ENCODE data around the gene MYDGF. TPM values are rescaled to one million over a fixed set of nuclear protein-coding genes. Genes with fewer than 3 reads are reported as not detected.

MYDGF gene
- total RNA-seq: 94.2 TPM
- long read RNA-seq, transcript MYDGF-201 (6 exons, 1,018 nt): major isoform, 133 of 159 reads
- long read RNA-seq, partial matches to known transcripts: 22 of 159 reads
- long read RNA-seq, other reads (novel, unspliced or antisense): 4 of 159 reads

DNA sequence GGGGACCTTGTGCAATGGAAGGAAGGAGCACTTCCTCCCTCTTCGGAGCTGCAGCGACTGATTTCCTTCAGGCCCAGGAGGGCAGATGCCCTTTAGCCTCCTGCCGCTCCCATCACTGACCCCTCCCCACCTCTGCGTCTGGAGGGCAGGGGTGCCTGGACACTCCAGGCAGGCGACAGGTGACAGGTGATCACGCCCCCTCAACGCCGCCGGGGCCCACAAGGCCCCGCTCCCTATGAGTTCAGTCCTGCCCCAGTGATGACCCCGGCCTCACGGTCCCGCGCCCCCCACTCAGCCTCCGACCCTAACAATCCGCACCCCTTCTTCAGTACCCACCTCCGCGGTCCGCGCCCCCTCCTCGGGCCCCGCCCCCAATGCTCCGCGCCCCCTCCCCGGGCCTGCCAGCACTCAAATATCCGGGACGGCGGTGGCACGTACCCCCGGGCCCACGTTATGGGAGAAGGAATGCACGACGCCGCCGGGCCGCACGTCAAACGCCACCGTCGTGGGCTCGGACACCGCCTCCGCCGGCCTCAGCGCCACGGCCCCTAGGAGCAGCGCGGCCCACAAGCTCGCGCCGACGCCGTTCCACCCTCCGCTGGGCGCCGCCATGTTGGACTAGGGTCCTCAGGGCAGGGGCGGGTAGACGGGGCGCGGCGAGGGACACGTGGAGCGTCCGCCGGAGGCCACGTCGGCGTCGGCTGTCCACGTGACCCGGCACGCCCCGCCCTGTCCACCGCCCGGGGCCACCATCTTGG is at the start of gene MYDGF:
TSS of gene MYDGF (minus strand) at position 620 of the 758 bp plus-strand sequence. CDS start at position 612, 8 bp downstream.
- peak within 1 kb of the TSS; percentile 91 for H3K4me3 ChIP-seq
- peak within 1 kb of the TSS; percentile 78 for H3K27ac ChIP-seq
- TF ChIP-seq, protein P1, sequence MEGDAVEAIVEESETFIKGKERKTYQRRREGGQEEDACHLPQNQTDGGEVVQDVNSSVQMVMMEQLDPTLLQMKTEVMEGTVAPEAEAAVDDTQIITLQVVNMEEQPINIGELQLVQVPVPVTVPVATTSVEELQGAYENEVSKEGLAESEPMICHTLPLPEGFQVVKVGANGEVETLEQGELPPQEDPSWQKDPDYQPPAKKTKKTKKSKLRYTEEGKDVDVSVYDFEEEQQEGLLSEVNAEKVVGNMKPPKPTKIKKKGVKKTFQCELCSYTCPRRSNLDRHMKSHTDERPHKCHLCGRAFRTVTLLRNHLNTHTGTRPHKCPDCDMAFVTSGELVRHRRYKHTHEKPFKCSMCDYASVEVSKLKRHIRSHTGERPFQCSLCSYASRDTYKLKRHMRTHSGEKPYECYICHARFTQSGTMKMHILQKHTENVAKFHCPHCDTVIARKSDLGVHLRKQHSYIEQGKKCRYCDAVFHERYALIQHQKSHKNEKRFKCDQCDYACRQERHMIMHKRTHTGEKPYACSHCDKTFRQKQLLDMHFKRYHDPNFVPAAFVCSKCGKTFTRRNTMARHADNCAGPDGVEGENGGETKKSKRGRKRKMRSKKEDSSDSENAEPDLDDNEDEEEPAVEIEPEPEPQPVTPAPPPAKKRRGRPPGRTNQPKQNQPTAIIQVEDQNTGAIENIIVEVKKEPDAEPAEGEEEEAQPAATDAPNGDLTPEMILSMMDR (IDR thresholded peaks at IDR 0.05): no peak
- no peaks in the 10 kb centered on the region for H3K27me3 ChIP-seq
- peaks cover 15% of the 10 kb centered on the region for H3K4me1 ChIP-seq
- ATAC-seq (peak; percentile 99), DNase-seq (peak; percentile 98)
- H3K36me3 ChIP-seq: peaks cover 43% of the 10 kb centered on the region
- H3K9me3 ChIP-seq: no peaks in the 10 kb centered on the region
- intact Hi-C loops (cut with DNase I): no loop called here

DNA sequence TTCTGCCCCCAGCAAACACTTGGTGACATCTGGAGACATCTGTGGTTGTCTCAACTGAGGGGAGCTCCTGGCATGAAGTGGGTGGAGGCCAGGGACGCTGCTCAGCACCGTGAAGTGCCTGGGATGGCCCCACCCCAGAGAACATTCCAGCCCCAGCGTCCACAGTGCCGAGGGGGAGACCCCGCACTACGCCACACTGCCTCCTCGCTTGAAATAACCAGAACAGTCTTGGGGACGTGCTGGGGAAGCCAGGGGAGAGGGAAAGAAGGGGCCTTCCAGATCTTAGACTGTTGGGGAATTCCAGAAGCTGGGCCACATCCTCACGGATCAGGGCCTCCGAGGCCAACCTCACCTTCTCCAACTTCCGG is 49.3 kb upstream of the MYDGF start:
- Histone ChIP-seq H3K4me3 (no peak overlapping the region), H3K36me3 (peaks cover 59% of the 10 kb centered on the region), H3K27me3 (no peaks in the 10 kb centered on the region), H3K4me1 (peaks cover 39% of the 10 kb centered on the region), H3K27ac (no peak overlapping the region), H3K9me3 (no peaks in the 10 kb centered on the region)
- TF ChIP-seq, protein P1 (IDR thresholded peaks at IDR 0.05): no peak
- intact Hi-C loops (cut with DNase I): no loop called here
- ATAC-seq (no peak), DNase-seq (no peak)

DNA sequence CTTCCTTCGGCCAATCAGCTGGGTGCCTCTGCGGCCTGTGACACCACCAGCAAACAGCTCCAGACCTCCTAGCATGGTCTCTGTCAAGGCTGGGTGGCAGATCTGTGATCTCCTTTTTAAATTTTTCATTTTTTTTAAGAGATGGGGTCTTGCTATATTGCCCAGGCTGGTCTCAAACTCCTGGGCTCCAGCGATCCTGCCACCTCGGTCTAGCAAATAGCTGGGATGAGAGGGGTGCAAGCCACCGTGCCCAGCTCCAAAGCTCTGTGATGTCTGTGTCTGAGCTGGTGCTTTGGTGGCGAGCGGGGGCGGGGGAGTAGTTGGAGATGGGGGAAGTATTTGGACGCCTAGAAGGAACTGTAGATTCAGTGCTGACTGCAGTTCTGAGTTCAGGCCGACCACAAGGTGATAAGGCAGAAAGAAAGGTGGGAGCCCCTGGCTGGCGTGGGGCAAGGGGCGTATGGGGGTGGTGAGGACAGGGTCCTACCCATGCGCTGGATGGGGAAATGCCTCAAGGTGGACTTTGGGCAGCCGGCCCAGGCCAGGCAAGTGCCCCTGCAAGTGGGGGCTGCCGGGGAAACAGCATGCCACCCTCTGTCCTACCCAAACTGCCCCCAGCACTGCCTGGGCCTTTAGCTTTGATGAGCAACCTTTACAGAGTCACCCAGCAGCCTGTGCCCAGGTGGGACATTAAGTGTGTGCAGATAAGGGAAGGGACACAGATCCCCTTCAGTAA is 48.0 kb upstream of the MYDGF start:
- Histone ChIP-seq H3K27me3 (no peaks in the 10 kb centered on the region), H3K4me1 (peaks cover 53% of the 10 kb centered on the region), H3K9me3 (no peaks in the 10 kb centered on the region), H3K4me3 (no peak overlapping the region), H3K27ac (peak overlapping the region; percentile 18), H3K36me3 (peaks cover 72% of the 10 kb centered on the region)
- ATAC-seq (no peak), DNase-seq (no peak)
- TF ChIP-seq, protein P1 (IDR thresholded peaks at IDR 0.05): no peak
- intact Hi-C loops (cut with DNase I): no loop called here

DNA sequence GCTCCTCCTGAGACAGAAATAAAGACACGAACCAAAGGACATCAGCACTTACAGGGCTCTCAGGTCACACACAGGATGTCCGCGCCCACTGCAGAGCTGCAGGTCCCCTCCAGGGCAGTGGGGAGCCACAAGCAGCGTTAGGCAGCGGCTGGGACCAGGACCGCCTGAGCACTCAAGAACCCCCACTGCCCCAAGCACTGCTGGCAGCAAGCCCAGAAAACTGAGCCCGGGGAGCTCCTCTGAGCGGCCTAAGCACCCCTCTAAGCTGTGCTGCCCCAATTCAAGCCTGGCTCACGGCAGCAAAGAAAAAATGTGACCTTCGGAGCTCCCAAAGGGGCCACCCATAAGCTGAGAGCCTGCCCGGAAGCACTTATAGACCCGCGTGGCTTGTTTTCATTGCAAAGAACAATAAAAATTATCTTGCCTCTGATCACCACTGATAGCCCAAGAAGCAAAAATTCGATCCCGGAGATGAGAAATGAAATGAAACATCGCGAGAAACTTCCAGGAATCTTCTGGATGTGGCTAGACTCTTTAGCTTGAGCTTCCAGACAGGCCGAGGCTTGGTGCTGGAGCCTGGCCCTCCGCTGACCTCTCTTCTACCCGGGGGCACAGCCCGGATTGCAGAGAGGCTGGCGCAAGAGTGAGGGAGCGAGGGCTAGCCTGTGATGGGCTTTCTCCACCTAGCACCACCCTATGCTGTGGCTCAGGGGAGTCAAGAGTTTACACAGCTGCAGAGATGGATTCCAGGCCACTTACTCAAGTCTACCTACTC is 47.2 kb upstream of the MYDGF start:
- Histone ChIP-seq H3K36me3 (peaks cover 80% of the 10 kb centered on the region), H3K4me1 (peaks cover 50% of the 10 kb centered on the region)

More for the DNA sequence above, 47.2 kb upstream of the MYDGF start:
- no peaks in the 10 kb centered on the region for H3K9me3 ChIP-seq
- peak overlapping the region; percentile 37 for H3K27ac ChIP-seq
- no peaks in the 10 kb centered on the region for H3K27me3 ChIP-seq
- TF ChIP-seq, protein P1 (IDR thresholded peaks at IDR 0.05): no peak
- H3K4me3 ChIP-seq: peak overlapping the region; percentile 27
- intact Hi-C loops (cut with DNase I): no loop called here
- DNase-seq (peak; percentile 82), ATAC-seq (peak; percentile 74)
